Lung (tissue), 12 donors: ENCODE data around the gene ACTN1. TPM values are rescaled to one million over a fixed set of nuclear protein-coding genes. Genes with fewer than 3 reads are reported as not detected.
"Not testable (repeated sequence)": the region's sequence is repeated elsewhere in the genome, so short reads cannot be mapped to it uniquely, and the experiment has no call there.

Source experiments
- ATAC-seq: fragments of 200-7000 bp; cut with Tn5 transposase; one replicate; pipeline ENCODE4 v1.9.1; 2020; ENCODE audit warnings: moderate number of reproducible peaks; ENCODE audit not compliant: insufficient read depth, low FRiP score
- DNase-seq, 3 donors: peaks; one replicate each; pipeline ENCODE4 v3.0.0-alpha.2; 2013 to 2017
- H3K27ac ChIP-seq, 2 donors: one replicate each; pipeline ENCODE4 v1.5.1; 2013; ENCODE audit warnings: mild to moderate bottlenecking in 2 of 2, moderate library complexity in 2 of 2, control low read depth in 1 of 2, inconsistent platforms in 1 of 2, low read depth in 1 of 2, low read length in 1 of 2
- H3K27me3 ChIP-seq, 3 donors: one replicate each; pipeline ENCODE4 v1.5.1; 2013; ENCODE audit warnings: low read length in 2 of 3; ENCODE audit not compliant: control insufficient read depth in 3 of 3, insufficient read depth in 3 of 3
- H3K36me3 ChIP-seq, 4 donors: one replicate each; pipeline ENCODE4 v1.5.1; 2013; ENCODE audit warnings: low read length in 4 of 4, mild to moderate bottlenecking in 1 of 4, moderate library complexity in 1 of 4; ENCODE audit not compliant: control insufficient read depth in 4 of 4, insufficient read depth in 4 of 4
- H3K4me1 ChIP-seq, 5 donors: one replicate each; pipeline ENCODE4 v1.5.1; 2013; ENCODE audit warnings: low read length in 5 of 5, mild to moderate bottlenecking in 2 of 5, moderate library complexity in 1 of 5; ENCODE audit not compliant: control insufficient read depth in 5 of 5, insufficient read depth in 5 of 5
- H3K4me3 ChIP-seq: one replicate; pipeline ENCODE4 v1.5.1; 2013; ENCODE audit warnings: mild to moderate bottlenecking, control low read depth, moderate library complexity
- H3K9ac ChIP-seq, 2 donors: one replicate each; pipeline ENCODE4 v1.5.1; 2013; ENCODE audit warnings: low read length in 2 of 2, control low read depth in 1 of 2; ENCODE audit not compliant: insufficient read depth in 1 of 2
- H3K9me3 ChIP-seq, 4 donors: one replicate each; pipeline ENCODE4 v1.5.1; 2013; ENCODE audit warnings: low read length in 3 of 4, mild to moderate bottlenecking in 1 of 4, moderate library complexity in 1 of 4; ENCODE audit not compliant: control insufficient read depth in 4 of 4, insufficient read depth in 3 of 4
- WGBS, 2 donors: extraction: QIAGEN DNeasy Blood & Tissue Kit; methylation state at CpG; one replicate each; pipeline ENCODE4 v1.1.7; 2013; 5-methylcytosine and 5-hydroxymethylcytosine counted together
- polyA plus RNA-seq, 2 donors: library from polyadenylated mRNA; stranded (reverse); fragments of 200-250 nt; gene quantifications; one replicate each; pipeline ENCODE4 v1.2.1, GENCODE V29; 2013
- total RNA-seq, 2 donors: library from RNA; depleted of rRNA in 1 of 2; stranded (reverse); fragments of >200 nt in 1 of 2; gene quantifications; one replicate each; pipeline ENCODE4 v1.2.1, GENCODE V29; 2014 to 2021
- TF ChIP-seq, protein P1 (sequence below): IDR thresholded peaks from 2 replicates; pipeline ENCODE4 v1.5.1; 2012; ENCODE audit warnings: mild to moderate bottlenecking; ENCODE audit errors: control extremely low read depth, extremely low read depth
- donor health status: control.
- donor health status: control.
- donor health status: Bipolar disorder and iron deficiency.
- donor health status: healthy.
- donor health status: DM: yes; HTN: yes; CAD: no.

ACTN1 gene
- total and polyA plus RNA-seq, 4 donors, result 40.9 to 168 (median 117) TPM

DNA sequence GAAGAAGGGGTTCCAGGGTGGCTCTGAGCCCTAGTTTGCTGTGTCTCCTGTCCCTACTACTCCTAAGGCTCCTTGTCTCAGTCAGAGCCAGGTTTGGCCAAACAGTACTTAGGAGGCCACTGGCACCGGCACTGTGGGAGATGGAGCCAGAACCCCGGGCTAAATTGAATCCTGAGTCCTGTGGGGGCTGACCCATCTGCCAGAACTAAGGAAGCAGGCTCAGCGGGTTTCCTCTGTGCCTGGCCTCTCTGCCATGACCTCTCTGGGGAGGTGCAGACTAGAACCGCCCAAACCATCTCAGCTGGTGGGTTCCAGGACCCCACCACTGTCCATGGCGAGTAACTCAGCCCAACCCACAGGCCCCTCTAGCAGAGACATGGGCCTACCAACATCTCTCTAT lies 5.5 kb downstream of the ACTN1 start:
- H3K27ac ChIP-seq, result no peak overlapping the region
- H3K9ac ChIP-seq, result no peak overlapping the region
- peaks cover 2 to 64% (median 27%) of the 10 kb centered on the region in 5 donors for H3K4me1 ChIP-seq
- H3K4me3 ChIP-seq, result no peak overlapping the region
- ATAC-seq (no peak), DNase-seq (no peak)
- H3K27me3 ChIP-seq, result no peaks in the 10 kb centered on the region
- TF ChIP-seq, protein P1, sequence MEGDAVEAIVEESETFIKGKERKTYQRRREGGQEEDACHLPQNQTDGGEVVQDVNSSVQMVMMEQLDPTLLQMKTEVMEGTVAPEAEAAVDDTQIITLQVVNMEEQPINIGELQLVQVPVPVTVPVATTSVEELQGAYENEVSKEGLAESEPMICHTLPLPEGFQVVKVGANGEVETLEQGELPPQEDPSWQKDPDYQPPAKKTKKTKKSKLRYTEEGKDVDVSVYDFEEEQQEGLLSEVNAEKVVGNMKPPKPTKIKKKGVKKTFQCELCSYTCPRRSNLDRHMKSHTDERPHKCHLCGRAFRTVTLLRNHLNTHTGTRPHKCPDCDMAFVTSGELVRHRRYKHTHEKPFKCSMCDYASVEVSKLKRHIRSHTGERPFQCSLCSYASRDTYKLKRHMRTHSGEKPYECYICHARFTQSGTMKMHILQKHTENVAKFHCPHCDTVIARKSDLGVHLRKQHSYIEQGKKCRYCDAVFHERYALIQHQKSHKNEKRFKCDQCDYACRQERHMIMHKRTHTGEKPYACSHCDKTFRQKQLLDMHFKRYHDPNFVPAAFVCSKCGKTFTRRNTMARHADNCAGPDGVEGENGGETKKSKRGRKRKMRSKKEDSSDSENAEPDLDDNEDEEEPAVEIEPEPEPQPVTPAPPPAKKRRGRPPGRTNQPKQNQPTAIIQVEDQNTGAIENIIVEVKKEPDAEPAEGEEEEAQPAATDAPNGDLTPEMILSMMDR, result no peak
- H3K9me3 ChIP-seq, result no peaks in the 10 kb centered on the region
- peaks cover 0 to 11% (median 4%) of the 10 kb centered on the region in 4 donors for H3K36me3 ChIP-seq
- WGBS, 2 donors, result 93 to 94% methylated on average over 5 of the region's 5 CpGs

DNA sequence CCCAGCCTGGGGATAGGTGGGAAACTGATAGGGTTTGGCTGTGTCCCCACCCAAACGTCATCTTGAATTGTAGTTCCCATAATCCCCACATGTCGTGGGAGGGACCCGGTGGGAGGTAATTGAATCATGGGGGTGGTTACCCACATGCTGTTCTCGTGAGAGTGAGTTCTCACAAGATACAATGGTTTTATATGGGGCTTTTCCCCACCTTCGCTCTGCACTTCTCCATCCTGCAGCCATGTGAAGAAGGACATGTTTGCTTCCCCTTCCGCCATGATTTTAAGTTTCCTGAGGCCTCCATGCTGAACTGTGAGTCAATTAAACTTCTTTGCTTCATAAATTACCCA lies 5.9 kb downstream of the ACTN1 start:
- Histone ChIP-seq H3K4me1 (peaks cover 4 to 68% (median 27%) of the 10 kb centered on the region in 5 donors), H3K36me3 (peaks cover 0 to 11% (median 4%) of the 10 kb centered on the region in 4 donors)
- not testable (repeated sequence) for H3K9ac ChIP-seq, H3K27me3 ChIP-seq, ATAC-seq, H3K4me3 ChIP-seq, H3K27ac ChIP-seq, H3K9me3 ChIP-seq, DNase-seq
- WGBS, 2 donors, result 93 to 97% methylated on average over 6 of the region's 6 CpGs

DNA sequence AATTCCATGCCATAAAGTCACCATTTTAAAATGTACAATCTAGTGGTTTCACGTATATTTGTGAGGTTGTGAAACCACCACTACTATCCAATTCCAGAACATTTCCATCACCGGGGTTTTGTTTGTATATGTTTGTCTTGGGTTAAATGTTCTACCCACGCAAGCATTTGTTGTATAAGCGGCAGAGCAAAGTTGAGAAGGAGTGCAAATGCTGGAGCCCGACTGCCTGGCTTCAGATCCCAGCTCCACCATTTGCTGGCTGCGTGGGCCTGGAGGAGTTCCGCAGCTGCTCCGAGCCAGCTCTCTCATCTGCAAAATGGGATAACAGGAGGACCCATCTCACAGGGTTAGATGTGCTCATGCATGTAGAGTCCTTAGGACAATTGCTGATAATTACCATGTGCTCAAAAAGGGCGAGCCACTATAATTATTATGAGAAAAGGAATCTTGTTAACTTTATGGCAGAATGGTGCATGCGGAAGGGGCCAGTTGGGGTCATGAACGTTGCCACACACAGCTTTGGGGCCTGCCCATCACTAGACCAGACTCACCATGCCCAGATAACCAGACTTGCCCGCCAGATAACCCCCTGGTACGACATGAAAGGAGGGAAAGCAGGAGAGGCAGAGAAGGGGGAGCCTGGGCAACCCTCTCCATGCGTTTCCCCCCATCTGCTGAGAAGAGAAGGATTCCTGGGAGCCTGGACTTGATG lies 6.4 kb downstream of the ACTN1 start:
- TF ChIP-seq, protein P1, result no peak
- H3K4me1 ChIP-seq, result peaks cover 4 to 73% (median 27%) of the 10 kb centered on the region in 5 donors

DNA sequence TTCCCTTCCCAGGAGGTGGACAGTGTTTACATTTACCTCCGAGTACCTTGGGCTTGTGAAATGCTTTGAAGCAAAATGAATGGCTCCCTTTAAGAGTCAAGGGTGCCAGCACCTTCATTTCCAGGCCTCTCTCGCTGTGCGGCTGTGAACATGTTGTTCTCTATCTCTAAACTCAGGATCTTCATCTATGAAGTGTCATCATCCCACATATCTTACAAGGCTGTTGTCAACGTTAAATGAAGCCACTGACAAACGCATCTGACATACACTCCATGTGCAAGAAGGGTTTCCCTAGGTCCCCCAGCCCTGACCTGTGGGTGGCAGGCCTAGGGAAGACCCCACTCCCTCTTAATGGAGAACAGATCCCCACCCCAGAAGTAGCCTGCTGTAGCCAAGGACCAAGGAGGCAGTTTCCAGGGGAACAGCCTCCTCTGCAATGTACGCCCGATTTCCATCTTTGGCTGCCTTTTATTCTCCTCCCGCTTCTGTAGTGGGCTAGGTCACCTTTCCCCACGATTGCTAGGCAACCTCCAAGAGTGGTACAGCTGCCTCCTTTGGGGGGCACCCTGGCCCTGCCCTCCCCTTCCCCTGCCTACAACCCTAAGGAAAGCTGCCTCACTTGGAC lies 7.6 kb downstream of the ACTN1 start:
- ATAC-seq (no peak), DNase-seq (no peak)
- no peak overlapping the region for H3K9ac ChIP-seq
- no peak overlapping the region for H3K27ac ChIP-seq
- H3K4me3 ChIP-seq, result no peak overlapping the region
- H3K27me3 ChIP-seq, result no peaks in the 10 kb centered on the region
- no peaks in the 10 kb centered on the region for H3K9me3 ChIP-seq
- H3K36me3 ChIP-seq, result peaks cover 0 to 15% (median 4%) of the 10 kb centered on the region in 4 donors
- TF ChIP-seq, protein P1, result no peak
- peaks cover 15 to 74% (median 28%) of the 10 kb centered on the region in 5 donors for H3K4me1 ChIP-seq
- 72 to 90% methylated on average over 9 of the region's 9 CpGs for WGBS, 2 donors

More for the DNA sequence above, 6.4 kb downstream of the ACTN1 start:
- DNase-seq (peak in 1 of 3 donors; percentile 43), ATAC-seq (no peak)
- H3K4me3 ChIP-seq, result no peak overlapping the region
- H3K36me3 ChIP-seq, result peaks cover 0 to 11% (median 4%) of the 10 kb centered on the region in 4 donors
- no peak overlapping the region for H3K27ac ChIP-seq
- no peaks in the 10 kb centered on the region for H3K9me3 ChIP-seq
- 88% methylated on average over 14 of the region's 14 CpGs for WGBS, 2 donors
- H3K27me3 ChIP-seq, result no peaks in the 10 kb centered on the region
- H3K9ac ChIP-seq, result no peak overlapping the region
